ENCODE measurements around the gene WBP2NL. TPM values are rescaled to one million over a fixed set of nuclear protein-coding genes. Genes with fewer than 3 reads are reported as not detected.
"Not testable (repeated sequence)": the region's sequence is repeated elsewhere in the genome, so short reads cannot be mapped to it uniquely, and the experiment has no call there.

Gene WBP2NL, protein sequence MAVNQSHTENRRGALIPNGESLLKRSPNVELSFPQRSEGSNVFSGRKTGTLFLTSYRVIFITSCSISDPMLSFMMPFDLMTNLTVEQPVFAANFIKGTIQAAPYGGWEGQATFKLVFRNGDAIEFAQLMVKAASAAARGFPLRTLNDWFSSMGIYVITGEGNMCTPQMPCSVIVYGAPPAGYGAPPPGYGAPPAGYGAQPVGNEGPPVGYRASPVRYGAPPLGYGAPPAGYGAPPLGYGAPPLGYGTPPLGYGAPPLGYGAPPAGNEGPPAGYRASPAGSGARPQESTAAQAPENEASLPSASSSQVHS
- total RNA-seq = 2.0 TPM

DNA sequence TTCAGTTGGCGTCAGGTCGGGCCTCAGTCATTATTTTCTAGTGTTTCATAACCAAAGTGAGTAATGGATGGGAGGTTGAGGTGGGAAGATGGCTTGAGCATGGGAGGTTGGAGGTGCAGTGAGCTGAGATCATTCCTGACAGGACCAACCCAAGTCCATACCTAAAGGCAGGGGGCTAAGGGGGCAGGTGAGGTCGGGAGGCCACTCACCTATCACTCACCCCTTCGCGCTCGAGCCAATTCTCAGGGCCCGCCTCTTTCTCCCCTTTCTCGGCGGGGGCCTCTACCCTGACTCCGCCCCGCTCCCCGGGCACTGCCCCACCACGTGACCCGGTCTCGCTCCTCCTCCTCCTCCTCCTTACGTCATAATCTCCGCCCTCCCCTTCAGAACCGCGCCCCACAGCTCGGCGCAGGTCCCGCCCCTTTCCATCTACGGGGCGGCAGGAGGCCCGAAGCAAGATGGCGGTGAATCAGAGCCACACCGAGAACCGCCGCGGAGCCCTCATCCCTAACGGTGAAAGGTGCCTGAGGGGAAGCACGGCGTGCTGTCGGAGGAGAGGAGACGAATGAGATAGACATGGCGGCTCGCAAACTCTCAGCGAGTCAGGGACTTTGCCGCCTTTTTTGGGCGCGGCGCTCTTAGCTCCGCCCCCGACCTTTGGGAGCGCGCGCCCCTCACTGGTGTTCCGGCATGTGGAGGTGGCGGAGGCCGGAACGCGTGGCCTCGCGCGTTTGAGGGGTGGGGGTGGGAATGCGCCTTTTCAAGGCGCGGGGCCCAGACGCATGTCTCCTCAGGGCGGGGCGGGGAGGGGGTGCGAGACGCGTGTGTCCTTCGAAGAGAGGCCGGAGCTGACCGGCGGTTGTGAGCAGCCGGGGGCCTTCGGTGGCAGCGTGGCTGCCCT is at the start of gene WBP2NL:
Gene WBP2NL, plus strand, starts transcription at position 428 of the 901 bp plus-strand sequence. Its CDS starts 31 bp downstream, at position 459.
- Histone ChIP-seq H3K27me3 (no peaks in the 10 kb centered on the region), H3K9me3 (no peaks in the 10 kb centered on the region), H3K27ac (no peak within 1 kb of the TSS), H3K4me3 (peak within 1 kb of the TSS; percentile 33 to 54), H3K4me1 (peaks cover 16% of the 10 kb centered on the region), H3K36me3 (no peaks in the 10 kb centered on the region)
- no peak for DNase-seq (ENCODE audit: extremely low spot score in 2 of 2)
- intact Hi-C loops (cut with DNase I) = no loop called here
- peak; percentile 66 to 70 for TF ChIP-seq POLR2AphosphoS5 (IDR thresholded peaks at IDR 0.05; ENCODE audit: insufficient read depth in 1 of 2, low read depth in 1 of 2)
- no peak for TF ChIP-seq POLR2A (IDR thresholded peaks at IDR 0.05)

DNA sequence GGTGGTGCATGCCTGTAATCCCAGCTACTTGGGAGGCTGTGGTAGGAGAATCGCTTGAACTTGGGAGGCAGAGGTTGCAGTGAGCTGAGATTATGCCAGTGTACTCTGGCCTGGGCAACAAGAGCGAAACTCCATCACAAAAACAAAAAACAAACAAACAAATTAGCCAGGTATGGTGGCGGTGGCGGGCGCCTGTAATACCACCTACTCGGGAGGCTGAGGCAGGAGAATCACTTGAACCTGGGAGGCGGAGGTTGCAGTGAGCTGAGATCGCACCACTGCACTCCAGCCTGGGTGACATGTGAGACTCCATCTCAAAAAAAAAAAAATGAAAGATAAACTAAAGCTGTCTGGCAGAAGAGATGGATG is 49.7 kb upstream of the WBP2NL start:
- DNase-seq (ENCODE audit: extremely low spot score in 2 of 2); H3K4me3 ChIP-seq; H3K27ac ChIP-seq; H3K27me3 ChIP-seq; H3K9me3 ChIP-seq; H3K36me3 ChIP-seq: not testable (repeated sequence)
- intact Hi-C loops (cut with DNase I) = loop anchor here (10.0 kb wide), 2 partner anchors 124 to 204 kb away; no protein-coding TSS in a partner anchor
- H3K4me1 ChIP-seq = peaks cover 12% of the 10 kb centered on the region

DNA sequence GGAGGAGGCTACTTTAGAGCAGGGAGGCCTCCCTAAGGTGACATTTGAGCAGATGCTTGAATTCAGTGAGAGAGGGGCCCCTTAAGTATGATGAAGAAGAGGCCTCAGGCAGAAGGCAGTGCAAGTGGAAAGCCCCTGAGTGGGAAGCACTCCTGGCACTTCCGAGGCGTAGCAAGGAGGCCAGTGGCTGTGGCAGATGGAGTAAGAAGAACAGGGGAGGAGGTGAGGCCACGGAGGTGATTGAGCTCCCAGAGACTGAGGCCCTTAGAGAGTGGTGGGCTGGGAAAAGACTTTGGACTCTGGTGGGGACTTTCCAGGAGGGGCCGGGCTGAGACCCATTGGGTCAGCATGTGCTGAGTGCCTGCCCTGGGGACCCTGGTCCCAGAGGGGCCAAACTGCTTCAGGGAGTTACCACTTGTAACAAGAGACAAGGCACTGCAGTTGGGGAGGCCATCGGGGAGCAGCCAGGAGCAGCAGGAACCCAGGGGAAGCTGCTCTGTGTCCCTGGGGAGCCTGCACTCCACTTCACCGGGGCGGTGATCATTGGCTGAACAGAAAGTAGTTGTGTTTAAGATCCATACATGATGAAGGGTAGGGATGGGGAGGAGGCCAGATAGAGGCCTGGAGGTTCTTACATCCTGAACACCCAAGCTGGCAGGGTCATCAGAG is 49.2 kb upstream of the WBP2NL start:
- TF ChIP-seq POLR2A (IDR thresholded peaks at IDR 0.05) (no peak), POLR2AphosphoS5 (IDR thresholded peaks at IDR 0.05; ENCODE audit: insufficient read depth in 1 of 2, low read depth in 1 of 2) (no peak)
- TF ChIP-seq, protein P1, sequence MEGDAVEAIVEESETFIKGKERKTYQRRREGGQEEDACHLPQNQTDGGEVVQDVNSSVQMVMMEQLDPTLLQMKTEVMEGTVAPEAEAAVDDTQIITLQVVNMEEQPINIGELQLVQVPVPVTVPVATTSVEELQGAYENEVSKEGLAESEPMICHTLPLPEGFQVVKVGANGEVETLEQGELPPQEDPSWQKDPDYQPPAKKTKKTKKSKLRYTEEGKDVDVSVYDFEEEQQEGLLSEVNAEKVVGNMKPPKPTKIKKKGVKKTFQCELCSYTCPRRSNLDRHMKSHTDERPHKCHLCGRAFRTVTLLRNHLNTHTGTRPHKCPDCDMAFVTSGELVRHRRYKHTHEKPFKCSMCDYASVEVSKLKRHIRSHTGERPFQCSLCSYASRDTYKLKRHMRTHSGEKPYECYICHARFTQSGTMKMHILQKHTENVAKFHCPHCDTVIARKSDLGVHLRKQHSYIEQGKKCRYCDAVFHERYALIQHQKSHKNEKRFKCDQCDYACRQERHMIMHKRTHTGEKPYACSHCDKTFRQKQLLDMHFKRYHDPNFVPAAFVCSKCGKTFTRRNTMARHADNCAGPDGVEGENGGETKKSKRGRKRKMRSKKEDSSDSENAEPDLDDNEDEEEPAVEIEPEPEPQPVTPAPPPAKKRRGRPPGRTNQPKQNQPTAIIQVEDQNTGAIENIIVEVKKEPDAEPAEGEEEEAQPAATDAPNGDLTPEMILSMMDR (IDR thresholded peaks at IDR 0.05) = no peak
- Histone ChIP-seq H3K27ac (no peak overlapping the region), H3K9me3 (no peaks in the 10 kb centered on the region), H3K4me3 (no peak overlapping the region), H3K27me3 (no peaks in the 10 kb centered on the region), H3K36me3 (no peaks in the 10 kb centered on the region), H3K4me1 (peaks cover 12% of the 10 kb centered on the region)
- intact Hi-C loops (cut with DNase I) = loop anchor here (10.0 kb wide), 2 partner anchors 125 to 205 kb away; no protein-coding TSS in a partner anchor
- DNase-seq (ENCODE audit: extremely low spot score in 2 of 2) = no peak

DNA sequence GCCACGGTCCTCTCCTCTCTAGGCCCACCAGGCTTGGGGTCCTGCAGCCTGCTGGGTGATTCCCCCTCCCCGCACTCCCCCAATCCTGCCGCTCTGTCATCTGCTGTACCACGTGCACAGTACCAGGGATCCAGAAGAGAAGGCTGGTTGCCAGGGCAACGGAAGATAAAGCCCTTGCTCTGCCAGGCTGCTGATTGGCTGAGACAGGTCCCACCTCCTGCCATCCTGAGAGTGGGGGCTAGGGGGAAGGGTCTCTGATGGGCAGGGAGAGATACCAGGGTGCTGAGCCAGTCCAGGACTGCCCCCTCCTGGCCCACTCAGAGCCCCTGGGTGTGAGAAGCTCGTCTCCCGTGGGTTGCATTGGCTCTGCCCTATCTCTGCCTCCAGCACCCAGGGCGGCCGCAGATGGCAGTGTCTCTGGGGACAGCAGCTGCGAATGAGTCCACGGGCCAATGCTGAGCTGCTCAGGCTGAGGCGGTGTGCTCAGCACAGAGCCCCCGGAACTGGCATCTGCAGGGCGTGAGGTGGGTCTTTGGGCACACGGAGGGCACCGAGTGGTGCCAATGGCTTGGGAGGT is 46.6 kb upstream of the WBP2NL start, which contains the start of gene SMIM45:
Gene SMIM45, plus strand, starts transcription at position 253 of the 577 bp plus-strand sequence.
- DNase-seq (ENCODE audit: extremely low spot score in 2 of 2) = no peak
- TF ChIP-seq, protein P1 (IDR thresholded peaks at IDR 0.05) = no peak
- no peak for TF ChIP-seq POLR2A (IDR thresholded peaks at IDR 0.05)
- Histone ChIP-seq H3K36me3 (no peaks in the 10 kb centered on the region), H3K9me3 (no peaks in the 10 kb centered on the region), H3K27ac (no peak within 1 kb of the TSS), H3K27me3 (no peaks in the 10 kb centered on the region), H3K4me3 (no peak within 1 kb of the TSS), H3K4me1 (no peaks in the 10 kb centered on the region)
- intact Hi-C loops (cut with DNase I) = no loop called here

DNA sequence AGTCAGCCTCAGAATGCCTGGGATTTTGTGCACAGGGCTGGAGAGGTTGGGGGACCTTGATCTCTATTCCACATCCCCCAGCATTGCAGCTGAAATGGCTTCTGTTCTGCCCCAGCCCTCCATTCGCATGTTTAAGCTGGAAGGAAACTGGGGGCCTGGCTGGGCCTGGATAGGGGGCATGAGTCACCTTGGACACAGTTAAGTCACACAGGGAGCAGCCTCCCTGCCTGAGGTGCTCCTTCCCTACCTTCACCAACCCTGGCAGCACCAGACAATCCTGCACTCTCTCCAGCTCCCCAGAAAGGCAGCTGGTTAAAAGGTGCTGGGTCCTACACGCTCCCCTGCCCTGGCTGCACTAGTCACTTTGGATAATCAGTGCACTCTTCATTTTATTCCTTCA is 45.9 kb upstream of the WBP2NL start:
- Histone ChIP-seq H3K9me3 (no peaks in the 10 kb centered on the region), H3K4me3 (no peak overlapping the region), H3K27ac (no peak overlapping the region), H3K36me3 (no peaks in the 10 kb centered on the region), H3K27me3 (no peaks in the 10 kb centered on the region), H3K4me1 (peaks cover 4% of the 10 kb centered on the region)
- no peak for TF ChIP-seq POLR2AphosphoS5 (IDR thresholded peaks at IDR 0.05; ENCODE audit: insufficient read depth in 1 of 2, low read depth in 1 of 2)
- TF ChIP-seq, protein P1 (IDR thresholded peaks at IDR 0.05) = no peak
- TF ChIP-seq POLR2A (IDR thresholded peaks at IDR 0.05) = no peak
- no peak for DNase-seq (ENCODE audit: extremely low spot score in 2 of 2)
- intact Hi-C loops (cut with DNase I) = no loop called here

Measured in vagina (tissue), 2 donors.